GM18951 (cell line): ENCODE measurements around the gene MAP1LC3A.

Experiments
- POLR2A ChIP-seq: IDR thresholded peaks from 4 replicates; pipeline ENCODE4 v1.6.1; 2011; ENCODE audit warnings: mild to moderate bottlenecking; ENCODE audit not compliant: insufficient read length, insufficient read depth; ENCODE audit errors: extremely low read depth
- in situ Hi-C: fragments of 300-500 bp; cut with MboI; formaldehyde crosslinking; loops from one replicate; pipeline ENCODE4 v1.12.0; 2022; ENCODE audit warnings: low sequenced_read_pairs, mixed read lengths, inconsistent platforms; ENCODE audit not compliant: unreplicated experiment

MAP1LC3A gene

GRCh38 chr20:34558320-34559218, at the start of gene MAP1LC3A:
MAP1LC3A (plus strand) TSS chr20:34558718; CDS start chr20:34558869, 151 bp downstream.
- in situ Hi-C loops: no loop called here
- TF ChIP-seq POLR2A: peak; percentile 33

DNA sequence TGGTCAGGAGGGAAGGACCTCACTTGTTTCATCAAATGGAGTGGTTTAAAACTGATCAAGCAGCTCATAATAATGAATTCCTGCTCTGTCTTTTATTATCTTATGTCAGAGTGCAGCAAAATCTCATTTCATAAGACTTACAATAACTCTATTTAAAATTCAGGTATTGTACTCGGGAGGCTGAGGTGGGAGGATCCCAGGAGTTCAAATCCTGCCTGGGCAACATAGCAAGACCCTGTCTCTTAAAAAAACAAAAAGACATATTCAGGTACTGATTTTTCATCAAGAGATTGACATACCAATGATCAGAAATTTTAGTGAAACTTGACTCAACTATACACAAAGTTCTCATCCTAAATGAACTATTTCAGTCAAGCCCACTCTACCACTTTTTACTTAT, 47.9 kb upstream of the MAP1LC3A start:
- in situ Hi-C loops: loop anchor here (10.0 kb wide), 1 partner anchor 196 kb away; no protein-coding TSS in a partner anchor
- no peak for TF ChIP-seq POLR2A

GRCh38 chr20:34511891-34512265, 46.6 kb upstream of the MAP1LC3A start:
- TF ChIP-seq POLR2A: no peak
- in situ Hi-C loops: loop anchor here (10.0 kb wide), 1 partner anchor 197 kb away; no protein-coding TSS in a partner anchor

- in situ Hi-C loops: loop anchor here (10.0 kb wide), 1 partner anchor 198 kb away; no protein-coding TSS in a partner anchor
Measured at GRCh38 chr20:34512266-34512954, 46.1 kb upstream of the MAP1LC3A start.

DNA sequence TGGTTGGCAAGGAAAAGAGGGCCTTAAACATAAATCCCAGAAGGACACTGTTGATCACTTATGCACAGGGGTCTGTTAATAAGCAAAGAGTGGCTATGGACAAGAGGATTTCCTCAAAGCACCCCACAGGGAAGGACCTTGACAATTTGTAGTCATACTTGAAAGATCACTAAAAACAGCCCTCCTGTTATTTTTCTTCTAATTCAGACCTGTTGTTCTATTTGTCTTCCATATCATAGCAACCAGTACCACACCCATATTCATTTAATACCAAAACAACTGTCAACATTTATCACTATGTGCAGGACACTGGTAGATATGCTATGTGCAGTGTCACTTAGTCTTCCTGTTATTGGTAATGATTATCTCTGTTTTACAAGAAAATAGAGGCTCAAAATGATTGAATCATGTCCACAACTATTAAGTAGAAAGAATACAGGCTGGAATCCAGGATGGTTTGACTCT, 45.5 kb upstream of the MAP1LC3A start:
- TF ChIP-seq POLR2A: no peak
- in situ Hi-C loops: loop anchor here (10.0 kb wide), 1 partner anchor 198 kb away; no protein-coding TSS in a partner anchor

More at GRCh38 chr20:34512266-34512954, 46.1 kb upstream of the MAP1LC3A start:
- no peak for TF ChIP-seq POLR2A

DNA sequence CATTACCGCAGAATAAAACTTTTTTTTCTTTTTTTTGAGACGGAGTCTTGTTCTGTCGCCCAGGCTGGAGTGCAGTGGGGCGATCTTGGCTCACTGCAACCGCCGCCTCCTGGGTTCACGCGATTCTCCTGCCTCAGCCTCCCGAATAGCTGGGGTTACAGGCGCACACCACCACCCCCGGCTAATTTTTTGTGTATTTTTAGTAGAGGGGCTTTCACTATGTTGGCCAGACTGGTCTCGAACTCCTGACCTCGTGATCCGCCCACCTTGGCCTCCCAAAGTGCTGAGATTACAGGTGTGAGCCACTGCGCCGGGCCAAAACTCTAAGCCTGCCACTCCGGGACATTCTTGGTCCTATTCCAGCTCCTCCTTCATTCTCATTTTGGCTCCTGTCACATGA, 44.5 kb upstream of the MAP1LC3A start:
- in situ Hi-C loops: loop anchor here (10.0 kb wide), 1 partner anchor 199 kb away; no protein-coding TSS in a partner anchor

DNA sequence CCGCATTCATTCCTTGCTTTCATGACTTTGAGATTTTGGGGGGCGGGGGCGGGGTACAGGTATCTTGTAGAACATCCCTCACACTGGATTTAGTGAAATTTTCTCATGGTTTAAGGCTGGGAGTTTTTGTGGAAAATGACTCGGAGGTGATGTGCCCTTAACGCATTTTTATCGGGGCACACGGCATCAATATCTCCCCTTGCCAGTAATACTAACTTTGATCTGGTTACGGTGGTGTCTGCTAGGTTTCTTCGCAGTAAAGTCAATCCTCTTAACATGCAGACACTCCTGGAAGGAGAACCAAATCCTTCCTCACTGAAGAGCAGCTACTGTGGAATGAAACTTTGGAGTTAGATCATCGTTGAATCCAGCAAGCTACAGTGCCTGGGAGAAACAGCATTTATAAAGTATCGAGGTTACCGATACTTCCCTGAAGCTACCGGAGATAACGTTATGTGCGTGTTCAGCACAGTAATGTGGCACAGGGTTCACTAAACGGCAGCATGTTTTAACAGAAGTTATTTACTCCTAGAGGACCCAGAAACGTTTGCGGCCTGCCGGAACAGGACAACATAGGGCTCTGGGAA, 43.5 kb upstream of the MAP1LC3A start:
- TF ChIP-seq POLR2A: no peak
- in situ Hi-C loops: loop anchor here (10.0 kb wide), 1 partner anchor 200 kb away; no protein-coding TSS in a partner anchor

GRCh38 chr20:34515484-34516246, 42.9 kb upstream of the MAP1LC3A start:
- TF ChIP-seq POLR2A: peak; percentile 49
- in situ Hi-C loops: loop anchor here (10.0 kb wide), 1 partner anchor 201 kb away; no protein-coding TSS in a partner anchor

GRCh38 chr20:34516247-34517113, 42.0 kb upstream of the MAP1LC3A start, which contains the start of gene DYNLRB1:
DYNLRB1 (plus strand) TSS chr20:34516422; CDS start chr20:34516459, 37 bp downstream.
- in situ Hi-C loops: loop anchor here (10.0 kb wide), 1 partner anchor 202 kb away; no protein-coding TSS in a partner anchor
- peak; percentile 78 for TF ChIP-seq POLR2A

DNA sequence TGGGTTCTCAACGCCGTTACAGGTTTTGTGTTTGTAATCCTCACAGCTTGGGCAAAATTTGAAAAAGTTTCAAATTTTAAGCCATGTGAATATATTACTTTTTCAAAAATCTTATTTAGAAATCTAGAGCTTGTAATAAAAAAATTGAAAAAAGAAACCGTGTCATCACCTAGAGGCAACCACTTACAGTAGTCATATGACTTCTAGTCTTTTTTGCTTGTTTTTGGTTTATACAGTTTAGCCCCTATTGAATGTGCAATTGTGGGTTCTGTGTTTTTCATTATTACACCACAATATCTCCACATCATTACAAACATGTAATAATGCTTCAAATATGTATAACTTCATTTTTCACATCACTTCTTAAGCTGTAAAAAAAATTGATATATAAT, 41.4 kb upstream of the MAP1LC3A start:
- no peak for TF ChIP-seq POLR2A
- in situ Hi-C loops: loop anchor here (10.0 kb wide), 1 partner anchor 202 kb away; no protein-coding TSS in a partner anchor

GRCh38 chr20:34518863-34519262, 39.7 kb upstream of the MAP1LC3A start:
- in situ Hi-C loops: loop anchor here (10.0 kb wide), 1 partner anchor 204 kb away; no protein-coding TSS in a partner anchor

DNA sequence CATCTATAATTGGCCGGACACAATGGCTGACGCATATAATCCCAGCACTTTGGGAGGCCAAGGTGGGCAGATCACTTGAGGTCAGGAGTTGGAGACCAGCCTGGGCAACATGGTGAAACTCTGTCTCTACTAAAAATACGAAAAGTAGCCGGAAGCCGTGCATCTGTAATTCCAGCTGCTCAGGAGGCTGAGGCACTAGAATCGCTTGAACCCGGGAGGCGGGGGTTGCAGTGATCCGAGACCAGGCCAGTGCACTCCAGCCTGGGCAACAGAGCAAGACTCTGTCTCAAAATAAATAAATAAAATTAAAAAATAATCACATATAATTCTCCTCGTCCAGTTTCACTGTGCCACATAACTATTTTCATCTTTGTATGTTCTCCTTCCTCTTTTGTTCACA, 38.7 kb upstream of the MAP1LC3A start:
- in situ Hi-C loops: loop anchor here (10.0 kb wide), 1 partner anchor 205 kb away; no protein-coding TSS in a partner anchor
